Panc1 (cell line): ENCODE data around the gene ZNF835.

Source experiments
- POLR2AphosphoS5 ChIP-seq: IDR thresholded peaks from 2 replicates; pipeline ENCODE4 v1.6.1; 2012; ENCODE audit warnings: mild to moderate bottlenecking, low read depth, low read length, moderate library complexity
- SIN3A ChIP-seq: IDR thresholded peaks from 2 replicates; pipeline ENCODE4 v1.6.1; 2012; ENCODE audit warnings: low read depth, mild to moderate bottlenecking, low read length, moderate library complexity, borderline replicate concordance; ENCODE audit not compliant: insufficient read depth
- TCF7L2 ChIP-seq: IDR thresholded peaks from 2 replicates; pipeline ENCODE4 v1.6.1; 2011; ENCODE audit warnings: mild to moderate bottlenecking, low read depth, low read length, inconsistent platforms
- TF ChIP-seq, protein P1 (sequence below): fragments of 450-650 bp; IDR thresholded peaks from 2 replicates; pipeline ENCODE4 v1.5.1; 2017; ENCODE audit warnings: mild to moderate bottlenecking
- TF ChIP-seq, protein P2 (sequence below), 2 experiments: IDR thresholded peaks; 2 replicates each; pipeline ENCODE4 v1.6.1; 2011 to 2012; ENCODE audit warnings: low read depth in 2 of 2, control low read depth in 1 of 2, low read length in 1 of 2, mild to moderate bottlenecking in 1 of 2, moderate library complexity in 1 of 2; ENCODE audit not compliant: insufficient read depth in 1 of 2

DNA sequence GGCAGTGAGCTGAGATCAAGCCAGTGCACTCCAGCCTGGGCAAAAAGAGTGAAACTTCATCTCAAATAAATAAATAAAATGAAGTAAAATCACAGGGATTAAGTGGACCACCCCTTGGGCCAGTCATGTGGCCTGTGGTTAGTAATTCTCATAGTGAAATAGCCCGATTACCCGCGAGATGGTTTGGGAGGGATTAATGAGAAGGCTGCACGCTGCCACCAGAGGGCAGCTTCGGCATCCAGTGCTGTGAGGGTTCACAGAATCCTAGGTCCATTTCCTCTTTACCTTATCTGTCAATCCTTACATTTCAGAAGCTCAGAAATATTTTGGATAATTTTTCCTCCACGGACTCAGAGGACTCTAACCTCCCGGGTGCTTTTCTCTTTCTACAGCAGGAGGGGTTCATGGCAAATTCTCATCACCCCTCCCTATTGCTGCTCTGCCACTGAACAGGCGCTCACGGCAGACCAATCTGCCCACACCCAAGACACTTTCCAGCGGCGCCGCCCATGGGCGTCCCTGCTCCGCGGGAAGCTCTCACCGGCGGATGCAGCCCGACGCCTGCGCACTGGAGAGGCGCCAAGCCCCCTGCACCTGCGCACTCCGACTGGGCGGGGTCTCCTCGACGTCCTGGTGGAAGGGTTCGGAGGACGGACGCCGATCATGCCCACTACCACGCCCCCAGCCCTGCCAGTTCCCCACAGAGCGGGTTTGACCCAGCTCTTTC lies 11.0 kb downstream of the ZNF835 start:
- TF ChIP-seq, protein P1, sequence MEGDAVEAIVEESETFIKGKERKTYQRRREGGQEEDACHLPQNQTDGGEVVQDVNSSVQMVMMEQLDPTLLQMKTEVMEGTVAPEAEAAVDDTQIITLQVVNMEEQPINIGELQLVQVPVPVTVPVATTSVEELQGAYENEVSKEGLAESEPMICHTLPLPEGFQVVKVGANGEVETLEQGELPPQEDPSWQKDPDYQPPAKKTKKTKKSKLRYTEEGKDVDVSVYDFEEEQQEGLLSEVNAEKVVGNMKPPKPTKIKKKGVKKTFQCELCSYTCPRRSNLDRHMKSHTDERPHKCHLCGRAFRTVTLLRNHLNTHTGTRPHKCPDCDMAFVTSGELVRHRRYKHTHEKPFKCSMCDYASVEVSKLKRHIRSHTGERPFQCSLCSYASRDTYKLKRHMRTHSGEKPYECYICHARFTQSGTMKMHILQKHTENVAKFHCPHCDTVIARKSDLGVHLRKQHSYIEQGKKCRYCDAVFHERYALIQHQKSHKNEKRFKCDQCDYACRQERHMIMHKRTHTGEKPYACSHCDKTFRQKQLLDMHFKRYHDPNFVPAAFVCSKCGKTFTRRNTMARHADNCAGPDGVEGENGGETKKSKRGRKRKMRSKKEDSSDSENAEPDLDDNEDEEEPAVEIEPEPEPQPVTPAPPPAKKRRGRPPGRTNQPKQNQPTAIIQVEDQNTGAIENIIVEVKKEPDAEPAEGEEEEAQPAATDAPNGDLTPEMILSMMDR = no peak; the same call in 1 of the 2 replicates
- TF ChIP-seq, protein P2, sequence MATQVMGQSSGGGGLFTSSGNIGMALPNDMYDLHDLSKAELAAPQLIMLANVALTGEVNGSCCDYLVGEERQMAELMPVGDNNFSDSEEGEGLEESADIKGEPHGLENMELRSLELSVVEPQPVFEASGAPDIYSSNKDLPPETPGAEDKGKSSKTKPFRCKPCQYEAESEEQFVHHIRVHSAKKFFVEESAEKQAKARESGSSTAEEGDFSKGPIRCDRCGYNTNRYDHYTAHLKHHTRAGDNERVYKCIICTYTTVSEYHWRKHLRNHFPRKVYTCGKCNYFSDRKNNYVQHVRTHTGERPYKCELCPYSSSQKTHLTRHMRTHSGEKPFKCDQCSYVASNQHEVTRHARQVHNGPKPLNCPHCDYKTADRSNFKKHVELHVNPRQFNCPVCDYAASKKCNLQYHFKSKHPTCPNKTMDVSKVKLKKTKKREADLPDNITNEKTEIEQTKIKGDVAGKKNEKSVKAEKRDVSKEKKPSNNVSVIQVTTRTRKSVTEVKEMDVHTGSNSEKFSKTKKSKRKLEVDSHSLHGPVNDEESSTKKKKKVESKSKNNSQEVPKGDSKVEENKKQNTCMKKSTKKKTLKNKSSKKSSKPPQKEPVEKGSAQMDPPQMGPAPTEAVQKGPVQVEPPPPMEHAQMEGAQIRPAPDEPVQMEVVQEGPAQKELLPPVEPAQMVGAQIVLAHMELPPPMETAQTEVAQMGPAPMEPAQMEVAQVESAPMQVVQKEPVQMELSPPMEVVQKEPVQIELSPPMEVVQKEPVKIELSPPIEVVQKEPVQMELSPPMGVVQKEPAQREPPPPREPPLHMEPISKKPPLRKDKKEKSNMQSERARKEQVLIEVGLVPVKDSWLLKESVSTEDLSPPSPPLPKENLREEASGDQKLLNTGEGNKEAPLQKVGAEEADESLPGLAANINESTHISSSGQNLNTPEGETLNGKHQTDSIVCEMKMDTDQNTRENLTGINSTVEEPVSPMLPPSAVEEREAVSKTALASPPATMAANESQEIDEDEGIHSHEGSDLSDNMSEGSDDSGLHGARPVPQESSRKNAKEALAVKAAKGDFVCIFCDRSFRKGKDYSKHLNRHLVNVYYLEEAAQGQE (IDR thresholded peaks at IDR 0.05; ENCODE audit: insufficient read depth in 1 of 2, low read depth in 2 of 2, low read length in 1 of 2) = no peak
- TF ChIP-seq POLR2AphosphoS5 (no peak), SIN3A (no peak), TCF7L2 (no peak)
